Smooth muscle cell (in vitro differentiated cells): ENCODE data around the gene SNX8. TPM values are rescaled to one million over a fixed set of nuclear protein-coding genes. Genes with fewer than 3 reads are reported as not detected.

ENCODE experiments used
- DNase-seq: peaks from one replicate; lab custom pipeline; 2025; ENCODE audit not compliant: unreplicated experiment; lab: John Stamatoyannopoulos, UW
- H2AFZ ChIP-seq: fragments of 200-600 bp; sonication (generic); 2 replicates; pipeline ENCODE4 v1.6.0; 2016; ENCODE audit warnings: antibody characterized with exemption, low read depth, mild to moderate bottlenecking
- H3F3A ChIP-seq: fragments of 200-600 bp; sonication (generic); 2 replicates; pipeline ENCODE4 v1.6.0; 2017; ENCODE audit warnings: antibody characterized with exemption, low read depth
- H3K27ac ChIP-seq: fragments of 200-600 bp; sonication (generic); 2 replicates; pipeline ENCODE4 v1.5.1; 2016; ENCODE audit warnings: low read depth, mild to moderate bottlenecking
- H3K27me3 ChIP-seq: fragments of 200-600 bp; sonication (generic); 2 replicates; pipeline ENCODE4 v1.6.1; 2016; ENCODE audit warnings: low read depth, mild to moderate bottlenecking
- H3K36me3 ChIP-seq: fragments of 200-600 bp; sonication (generic); 2 replicates; pipeline ENCODE4 v1.5.1; 2016; ENCODE audit warnings: low read depth
- H3K4me1 ChIP-seq: fragments of 200-600 bp; sonication (generic); 2 replicates; pipeline ENCODE4 v1.5.1; 2016; ENCODE audit warnings: low read depth
- H3K4me2 ChIP-seq: fragments of 200-600 bp; sonication (generic); 2 replicates; pipeline ENCODE4 v1.6.0; 2016; ENCODE audit warnings: mild to moderate bottlenecking
- H3K4me3 ChIP-seq: fragments of 200-600 bp; sonication (generic); 2 replicates; pipeline ENCODE4 v1.5.1; 2016; ENCODE audit warnings: mild to moderate bottlenecking
- H3K79me2 ChIP-seq: fragments of 200-600 bp; sonication (generic); 2 replicates; pipeline ENCODE4 v1.6.0; 2016; ENCODE audit warnings: low read depth, mild to moderate bottlenecking
- H3K9ac ChIP-seq: fragments of 200-600 bp; sonication (generic); 2 replicates; pipeline ENCODE4 v1.6.0; 2016; ENCODE audit warnings: low read depth
- H3K9me3 ChIP-seq: fragments of 200-600 bp; sonication (generic); replicated peaks from 2 replicates; pipeline ENCODE4 v1.5.1; 2016; ENCODE audit warnings: low read depth
- H4K20me1 ChIP-seq: fragments of 200-600 bp; sonication (generic); 2 replicates; pipeline ENCODE4 v1.6.0; 2016; ENCODE audit warnings: low read depth
- CTCF ChIP-seq: fragments of 200-600 bp; sonication (generic); IDR thresholded peaks from 2 replicates; pipeline ENCODE4 v1.5.1; 2017; ENCODE audit warnings: borderline replicate concordance, mild to moderate bottlenecking, antibody characterized with exemption; ENCODE audit not compliant: insufficient read depth, poor library complexity, severe bottlenecking
- WGBS: methylation state at CpG from one replicate; pipeline ENCODE4 v1.1.7; 2016; ENCODE audit warnings: low lambda C conversion rate; 5-methylcytosine and 5-hydroxymethylcytosine counted together
- polyA plus RNA-seq: library from polyadenylated mRNA; unstranded; fragments of >200 nt; fragmentation: Nextera tagmentation; extraction: Ambion mirVana; gene quantifications from 2 replicates; pipeline ENCODE4 v1.2.1, GENCODE V29; 2016
- total RNA-seq: library from RNA; depleted of rRNA; stranded (reverse); fragments of >200 nt; gene quantifications from 2 replicates; pipeline ENCODE4 v1.2.3, GENCODE V29; 2014

Gene SNX8
- total and polyA plus RNA-seq, 2 experiments from 2014 or later = 46.9 to 49.9 TPM

GRCh38 chr7:2273866-2274265, 40.4 kb downstream of the SNX8 start:
- no peaks in the 10 kb centered on the region for H3K79me2 ChIP-seq
- no peak overlapping the region for H3K4me2 ChIP-seq
- no peak overlapping the region for H3K4me3 ChIP-seq
- H3K9ac ChIP-seq = no peak overlapping the region
- no peak for TF ChIP-seq CTCF
- no peaks in the 10 kb centered on the region for H3K36me3 ChIP-seq
- H3K4me1 ChIP-seq = peaks cover 16% of the 10 kb centered on the region
- DNase-seq = no peak
- peaks cover 3% of the 10 kb centered on the region for H4K20me1 ChIP-seq
- 98% methylated on average over 20 of the region's 20 CpGs for WGBS
- no peak overlapping the region for H2AFZ ChIP-seq
- H3K9me3 ChIP-seq = no peaks in the 10 kb centered on the region
- H3F3A ChIP-seq = no peaks in the 10 kb centered on the region
- H3K27ac ChIP-seq = no peak overlapping the region
- H3K27me3 ChIP-seq = no peaks in the 10 kb centered on the region

- Histone ChIP-seq H3K27me3 (no peaks in the 10 kb centered on the region), H3K36me3 (no peaks in the 10 kb centered on the region), H3K27ac (no peak overlapping the region), H3K4me3 (no peak overlapping the region), H3K4me2 (no peak overlapping the region), H3K9me3 (no peaks in the 10 kb centered on the region), H2AFZ (no peak overlapping the region), H3F3A (no peaks in the 10 kb centered on the region), H3K4me1 (peaks cover 16% of the 10 kb centered on the region), H3K79me2 (no peaks in the 10 kb centered on the region), H3K9ac (no peak overlapping the region), H4K20me1 (peaks cover 3% of the 10 kb centered on the region)
- 90% methylated on average over 8 of the region's 9 CpGs for WGBS
- TF ChIP-seq CTCF = no peak
- DNase-seq = no peak
These were observed 42.2 kb downstream of the SNX8 start for GRCh38 chr7:2272031-2272430.

- WGBS = 91% methylated on average over 26 of the region's 27 CpGs
- no peak for DNase-seq
These were observed 42.8 kb downstream of the SNX8 start for GRCh38 chr7:2271273-2272026.

More at GRCh38 chr7:2271273-2272026, 42.8 kb downstream of the SNX8 start:
- Histone ChIP-seq H3K9me3 (no peaks in the 10 kb centered on the region), H3K27ac (no peak overlapping the region), H3K9ac (no peak overlapping the region), H3F3A (no peaks in the 10 kb centered on the region), H3K4me1 (peaks cover 16% of the 10 kb centered on the region), H2AFZ (no peak overlapping the region), H3K36me3 (no peaks in the 10 kb centered on the region), H3K79me2 (no peaks in the 10 kb centered on the region), H3K4me3 (no peak overlapping the region), H3K27me3 (no peaks in the 10 kb centered on the region), H3K4me2 (no peak overlapping the region), H4K20me1 (peaks cover 3% of the 10 kb centered on the region)
- TF ChIP-seq CTCF = no peak
